K562 (cell line): ENCODE data around the gene ELOVL2.

ENCODE experiments used
- JUNB ChIP-seq: fragments of 450-650 bp; formaldehyde crosslinking; conservative IDR thresholded peaks from 2 replicates; pipeline ENCODE4 v1.4.0; 2020; ENCODE audit warnings: mild to moderate bottlenecking
- NFRKB ChIP-seq: fragments of 450-650 bp; IDR thresholded peaks from 2 replicates; pipeline ENCODE4 v1.6.1; 2016; ENCODE audit warnings: low read depth
- RNF219 ChIP-seq: fragments of 250-450 bp; sonication (Bioruptor Pico); IDR thresholded peaks from 2 replicates; pipeline ENCODE4 v1.5.0; 2022; ENCODE audit warnings: mild to moderate bottlenecking
- ZBTB43 ChIP-seq: sonication (generic); formaldehyde crosslinking; IDR thresholded peaks from 2 replicates; pipeline ENCODE4 v1.8.0; 2023; ENCODE audit warnings: mild to moderate bottlenecking, missing genetic modification reagents
- ZNF445 ChIP-seq: fragments of 250-450 bp; sonication (Bioruptor Pico); IDR thresholded peaks from 2 replicates; pipeline ENCODE4 v1.4.0; 2020; ENCODE audit warnings: low read depth, mild to moderate bottlenecking, moderate library complexity
- TF ChIP-seq, protein P1 (sequence below), 2 experiments: fragments of 150-350 bp in 1 of 2; IDR thresholded peaks; 2 replicates each; pipeline ENCODE4 v1.6.1; 2012 to 2016; ENCODE audit warnings: low read depth in 2 of 2, low read length in 2 of 2, mild to moderate bottlenecking in 1 of 2, moderate library complexity in 1 of 2

- TF ChIP-seq JUNB (CRISPR knock-in tag) (no peak), ZNF445 (CRISPR knock-in tag) (no peak), ZBTB43 (CRISPR knock-in tag) (no peak), NFRKB (no peak), RNF219 (CRISPR knock-in tag) (no peak)
- TF ChIP-seq, protein P1, sequence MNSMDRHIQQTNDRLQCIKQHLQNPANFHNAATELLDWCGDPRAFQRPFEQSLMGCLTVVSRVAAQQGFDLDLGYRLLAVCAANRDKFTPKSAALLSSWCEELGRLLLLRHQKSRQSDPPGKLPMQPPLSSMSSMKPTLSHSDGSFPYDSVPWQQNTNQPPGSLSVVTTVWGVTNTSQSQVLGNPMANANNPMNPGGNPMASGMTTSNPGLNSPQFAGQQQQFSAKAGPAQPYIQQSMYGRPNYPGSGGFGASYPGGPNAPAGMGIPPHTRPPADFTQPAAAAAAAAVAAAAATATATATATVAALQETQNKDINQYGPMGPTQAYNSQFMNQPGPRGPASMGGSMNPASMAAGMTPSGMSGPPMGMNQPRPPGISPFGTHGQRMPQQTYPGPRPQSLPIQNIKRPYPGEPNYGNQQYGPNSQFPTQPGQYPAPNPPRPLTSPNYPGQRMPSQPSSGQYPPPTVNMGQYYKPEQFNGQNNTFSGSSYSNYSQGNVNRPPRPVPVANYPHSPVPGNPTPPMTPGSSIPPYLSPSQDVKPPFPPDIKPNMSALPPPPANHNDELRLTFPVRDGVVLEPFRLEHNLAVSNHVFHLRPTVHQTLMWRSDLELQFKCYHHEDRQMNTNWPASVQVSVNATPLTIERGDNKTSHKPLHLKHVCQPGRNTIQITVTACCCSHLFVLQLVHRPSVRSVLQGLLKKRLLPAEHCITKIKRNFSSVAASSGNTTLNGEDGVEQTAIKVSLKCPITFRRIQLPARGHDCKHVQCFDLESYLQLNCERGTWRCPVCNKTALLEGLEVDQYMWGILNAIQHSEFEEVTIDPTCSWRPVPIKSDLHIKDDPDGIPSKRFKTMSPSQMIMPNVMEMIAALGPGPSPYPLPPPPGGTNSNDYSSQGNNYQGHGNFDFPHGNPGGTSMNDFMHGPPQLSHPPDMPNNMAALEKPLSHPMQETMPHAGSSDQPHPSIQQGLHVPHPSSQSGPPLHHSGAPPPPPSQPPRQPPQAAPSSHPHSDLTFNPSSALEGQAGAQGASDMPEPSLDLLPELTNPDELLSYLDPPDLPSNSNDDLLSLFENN (IDR thresholded peaks at IDR 0.05; ENCODE audit: low read depth in 2 of 2, low read length in 2 of 2) = no peak
Measured at GRCh38 chr6:11069760-11070159, 25.7 kb upstream of the ELOVL2 start.
